Measurements from ENCODE around the gene PCOLCE2. TPM values are rescaled to one million over a fixed set of nuclear protein-coding genes. Genes with fewer than 3 reads are reported as not detected.

The PCOLCE2 gene
- total and polyA plus RNA-seq, 2 of the 8 experiments (the other 6 are each of a cell fraction or from before 2014, with no cell fraction given), result 11.1 to 12.6 TPM

GRCh38 chr3:142896201-142896755, 7.4 kb upstream of the PCOLCE2 start:
- Histone ChIP-seq H4K20me1 (replicated peaks in 1 of 2; ENCODE audit: control insufficient read depth in 1 of 2, insufficient read depth in 2 of 2, low read length in 2 of 2) (no peaks in the 10 kb centered on the region), H3K9ac (replicated peaks in 1 of 4; ENCODE audit: extremely low read depth in 1 of 4, low read depth in 3 of 4, low read length in 3 of 4) (no peak overlapping the region), H4K8ac (ENCODE audit: extremely low read depth, insufficient read depth, low read length) (no peak overlapping the region), H3K79me1 (ENCODE audit: low read depth, low read length) (no peaks in the 10 kb centered on the region), H2AK5ac (ENCODE audit: low read depth, low read length) (no peak overlapping the region), H2BK5ac (ENCODE audit: low read depth, low read length) (no peak overlapping the region), H3K56ac (replicated peaks; ENCODE audit: insufficient read length, low read depth, low read length) (no peak overlapping the region), H3K4me1 (replicated peaks in 1 of 4; ENCODE audit: control insufficient read depth in 3 of 4, insufficient read depth in 4 of 4, low read length in 3 of 4) (no peaks in the 10 kb centered on the region), H3K18ac (ENCODE audit: extremely low read depth, low read length) (no peak overlapping the region), H3K27me3 (replicated peaks in 1 of 4; ENCODE audit: control insufficient read depth in 3 of 4, extremely low read depth in 1 of 4, insufficient read depth in 3 of 4, low read length in 3 of 4) (no peaks in the 10 kb centered on the region), H3K23me2 (ENCODE audit: low read depth, low read length) (no peaks in the 10 kb centered on the region), H3K23ac (ENCODE audit: insufficient read length) (no peak overlapping the region), H2BK12ac (ENCODE audit: low read depth, low read length) (no peak overlapping the region), H2BK20ac (ENCODE audit: low read length) (no peak overlapping the region), H3K9me3 (ENCODE audit: insufficient read depth in 2 of 2, low read depth in 1 of 2, low read length in 1 of 2) (no peaks in the 10 kb centered on the region), H3K79me2 (ENCODE audit: control insufficient read depth in 1 of 2, insufficient read depth in 2 of 2, low read length in 2 of 2) (no peaks in the 10 kb centered on the region), H3K14ac (ENCODE audit: insufficient read length) (no peak overlapping the region), H3K4me2 (ENCODE audit: insufficient read depth in 1 of 2, low read depth in 2 of 2, low read length in 2 of 2) (no peak overlapping the region), H3K4ac (replicated peaks; ENCODE audit: insufficient read length, low read depth, low read length) (no peak overlapping the region), H3K27ac (ENCODE audit: low read depth, low read length) (no peak overlapping the region), H2AFZ (ENCODE audit: low read length) (no peak overlapping the region), H2BK15ac (ENCODE audit: low read length) (no peak overlapping the region), H2BK120ac (replicated peaks; ENCODE audit: low read depth, low read length) (no peak overlapping the region), H3K4me3 (ENCODE audit: extremely low read depth in 1 of 4, insufficient read depth in 2 of 4, low read depth in 3 of 4, low read length in 4 of 4) (no peak overlapping the region), H4K5ac (ENCODE audit: insufficient read length, low read depth, low read length) (no peak overlapping the region), H4K91ac (replicated peaks; ENCODE audit: insufficient read length, low read length) (no peak overlapping the region), H3K36me3 (ENCODE audit: control insufficient read depth in 2 of 4, insufficient read depth in 4 of 4, low read length in 3 of 4) (no peaks in the 10 kb centered on the region)
- WGBS, 2 experiments (ENCODE audit: extremely low coverage in 1 of 2, insufficient coverage in 1 of 2, insufficient read length in 1 of 2, insufficient replicate concordance in 2 of 2, low coverage in 1 of 2, low lambda C conversion rate in 2 of 2, missing lambda C conversion rate in 1 of 2), result 91% methylated on average over 9 of the region's 9 CpGs; no CpG with 5 or more reads in 1 of the 2 experiments
- CTCF ChIA-PET (ENCODE audit: partially characterized antibody), result interaction anchor here (0.6 to 2.7 kb wide), 6 partner anchors 13 to 68 kb away, joined by 3 to 11 read pairs (median 5); no protein-coding TSS in a partner anchor
- POLR2A ChIA-PET (ENCODE audit: partially characterized antibody), result no interaction called here
- FAIRE-seq (no peak), DNase-seq (ENCODE audit: low read depth in 1 of 2, low spot score in 2 of 2) (no peak)
- TF ChIP-seq HDAC6 (IDR thresholded peaks at IDR 0.05; ENCODE audit: low read depth, low read length) (no peak), CHD1 (IDR thresholded peaks at IDR 0.05; ENCODE audit: low read depth, low read length) (no peak), TAF7 (optimal IDR thresholded peaks at IDR 0.05; ENCODE audit: borderline replicate concordance, low read depth, low read length) (no peak), SIN3A (conservative IDR thresholded peaks at IDR 0.05 in 1 of 2, IDR thresholded peaks at IDR 0.05 in 1 of 2; ENCODE audit: low read depth in 1 of 2, low read length in 2 of 2) (no peak), BCL11A (IDR thresholded peaks at IDR 0.05; ENCODE audit: low read depth in 2 of 2, low read length in 2 of 2) (no peak), RNF2 (IDR thresholded peaks at IDR 0.05; ENCODE audit: borderline replicate concordance, low read depth, low read length, missing control alignments, poor library complexity, severe bottlenecking) (no peak), ASH2L (IDR thresholded peaks at IDR 0.05; ENCODE audit: low read length) (no peak), SP1 (IDR thresholded peaks at IDR 0.05; ENCODE audit: low read depth, low read length) (no peak), SAP30 (IDR thresholded peaks at IDR 0.05; ENCODE audit: insufficient read depth, insufficient replicate concordance, low read length) (no peak), SUZ12 (IDR thresholded peaks at IDR 0.05; ENCODE audit: low read length) (no peak), NANOG (IDR thresholded peaks at IDR 0.05; ENCODE audit: insufficient read depth, low read depth, low read length, poor library complexity, severe bottlenecking) (no peak), GTF2F1 (IDR thresholded peaks at IDR 0.05; ENCODE audit: borderline replicate concordance, low read depth, low read length) (no peak), SRF (IDR thresholded peaks at IDR 0.05; ENCODE audit: low read depth, low read length) (no peak), TBP (IDR thresholded peaks at IDR 0.05; ENCODE audit: low read depth, low read length) (no peak)

Measured in H1 (cell line).